GM21447 (cell line): ENCODE results near the gene GRIA4.

Experiments used
- ATAC-seq: cut with Tn5 transposase; IDR thresholded peaks from one replicate; pipeline ENCODE4 v1.9.1; 2021; ENCODE audit not compliant: unreplicated experiment

The GRIA4 gene

DNA sequence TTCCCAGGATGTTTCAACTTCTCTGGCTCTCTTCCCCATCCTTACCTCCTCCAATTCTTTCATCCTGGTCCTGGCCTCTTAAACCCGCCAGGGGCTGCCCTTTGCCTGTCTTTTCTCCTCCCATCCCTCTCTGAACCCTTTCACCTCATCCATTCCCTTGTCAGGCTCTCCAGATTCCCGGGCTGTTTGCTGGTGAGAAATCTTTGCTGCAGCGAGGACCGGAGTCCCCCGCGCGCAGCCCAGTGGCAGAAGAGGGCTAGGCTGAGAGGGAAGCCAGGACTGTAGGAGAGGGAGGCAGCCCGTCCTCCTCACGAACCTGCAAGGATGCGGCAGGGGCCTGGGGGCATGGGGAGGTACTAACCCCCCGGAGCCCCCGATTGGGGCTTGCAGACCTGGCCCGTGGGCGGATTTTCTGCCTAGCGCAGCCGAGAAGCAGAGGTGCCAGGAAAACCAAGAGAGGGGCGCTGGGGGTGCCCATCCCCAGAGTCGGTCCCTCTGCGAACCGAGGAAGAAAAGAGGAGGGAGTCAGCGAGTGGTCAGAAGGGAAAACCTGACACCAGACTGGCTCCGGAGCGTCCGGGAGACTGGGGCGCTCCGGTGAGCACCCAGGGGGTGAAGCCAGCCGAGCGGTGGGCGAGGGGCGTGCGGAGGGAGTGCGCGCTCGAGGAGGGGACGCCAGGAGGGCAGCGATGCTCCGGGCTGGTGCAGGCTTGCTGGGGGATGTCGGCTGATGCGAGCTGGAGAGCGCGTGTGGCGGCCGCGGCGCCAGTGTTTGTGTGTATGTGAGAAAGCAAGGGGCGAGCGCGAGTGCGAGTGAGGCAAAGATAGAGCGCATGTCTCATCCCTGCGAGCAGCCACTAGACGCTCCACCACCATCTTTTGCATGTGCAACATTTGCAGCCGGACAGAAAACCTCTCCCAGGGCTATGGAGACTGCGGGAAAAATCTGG is at the start of gene GRIA4:
Gene GRIA4 (plus strand): TSS at position 242 of the 950 bp plus-strand sequence. CDS start 925 bp downstream, outside the sequence.
- no peak for ATAC-seq

DNA sequence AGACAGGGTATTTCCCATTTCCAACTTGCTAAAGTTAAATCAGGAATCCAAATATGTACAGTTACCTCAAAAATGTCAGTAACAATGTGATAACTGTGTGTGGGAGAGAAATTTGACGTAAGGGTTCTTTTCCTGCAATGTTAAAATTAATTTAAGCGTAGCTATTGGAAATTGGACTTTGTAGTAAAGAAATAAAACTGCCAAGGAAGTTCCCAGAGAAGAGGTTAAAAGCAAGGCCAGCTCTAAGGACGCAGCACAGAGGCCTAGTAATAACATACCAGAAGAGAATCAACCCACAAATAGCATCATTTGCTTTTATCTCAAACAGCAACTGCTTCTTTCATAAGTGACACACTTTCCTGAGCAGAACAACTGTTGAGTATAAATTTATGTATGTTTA is 36.8 kb upstream of the GRIA4 start:
- no peak for ATAC-seq

GRCh38 chr11:105574974-105575373 is 34.9 kb upstream of the GRIA4 start:
- no peak for ATAC-seq

GRCh38 chr11:105577641-105578040 is 32.2 kb upstream of the GRIA4 start:
- ATAC-seq = no peak

DNA sequence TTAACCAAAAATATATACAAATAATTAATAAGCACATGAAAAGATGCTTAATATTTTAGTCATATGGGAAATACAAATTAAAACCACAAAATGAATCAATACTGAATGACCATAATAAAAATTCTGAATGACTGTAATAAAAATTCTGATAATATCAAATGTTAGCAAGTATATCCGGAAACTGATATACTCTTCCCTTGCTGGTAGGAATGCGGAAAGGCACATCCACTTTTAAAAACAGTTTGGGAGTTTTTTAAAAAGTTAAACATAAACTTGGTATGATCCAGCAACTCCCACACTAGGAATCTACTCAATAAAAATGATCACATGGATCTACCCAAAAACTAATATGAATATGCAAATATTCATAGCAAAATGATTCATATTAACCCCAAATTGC is 30.8 kb upstream of the GRIA4 start:
- no peak for ATAC-seq

- no peak for ATAC-seq
Measured at GRCh38 chr11:105582497-105582896, 27.4 kb upstream of the GRIA4 start.

DNA sequence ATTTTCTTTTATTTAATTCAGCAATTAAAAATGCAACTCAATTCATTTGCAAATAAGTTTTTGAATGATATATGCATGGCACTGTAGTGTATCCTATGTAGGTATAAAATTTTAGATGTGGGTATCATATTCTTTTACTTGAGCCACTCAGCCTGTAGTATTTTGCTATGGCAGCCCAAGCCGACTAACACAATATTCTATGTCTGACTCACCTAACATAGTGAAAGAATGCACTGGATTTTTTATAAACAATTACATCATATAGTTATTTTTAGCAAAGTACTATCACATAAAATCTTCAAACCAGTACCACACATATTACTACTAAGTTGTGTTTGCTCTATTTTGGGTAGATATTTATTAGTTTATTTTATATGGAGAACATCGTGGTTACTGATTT is 21.9 kb upstream of the GRIA4 start:
- ATAC-seq = no peak

DNA sequence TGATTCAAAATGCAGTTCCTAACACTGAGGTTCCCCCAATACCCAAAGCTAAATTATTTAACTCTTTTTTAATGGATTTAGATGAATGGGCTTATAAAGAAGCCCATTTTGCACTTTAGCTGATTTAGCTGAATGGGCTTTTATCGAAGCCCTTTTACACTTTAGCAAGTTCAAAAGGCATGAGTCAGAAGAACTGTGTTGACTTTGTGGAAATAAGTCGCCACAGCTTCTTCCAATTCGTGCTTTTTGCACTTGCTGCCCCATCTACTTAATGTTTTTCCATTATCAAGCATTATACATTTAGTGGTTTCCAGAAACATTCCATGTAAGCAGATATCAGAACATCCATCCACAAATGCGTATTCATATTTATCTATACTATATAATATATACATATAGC is 20.5 kb upstream of the GRIA4 start:
- ATAC-seq = no peak

- no peak for ATAC-seq
Measured at GRCh38 chr11:105592035-105592434, 17.8 kb upstream of the GRIA4 start.

- ATAC-seq = no peak
Measured at GRCh38 chr11:105598371-105598770, 11.5 kb upstream of the GRIA4 start.

GRCh38 chr11:105603156-105603555 is 6.7 kb upstream of the GRIA4 start:
- ATAC-seq = no peak

GRCh38 chr11:105609341-105609781 is 512 bp upstream of the GRIA4 start:
- peak; percentile 80 for ATAC-seq

GRCh38 chr11:105610871-105611571 is 1.1 kb downstream of the GRIA4 start:
- ATAC-seq = no peak

DNA sequence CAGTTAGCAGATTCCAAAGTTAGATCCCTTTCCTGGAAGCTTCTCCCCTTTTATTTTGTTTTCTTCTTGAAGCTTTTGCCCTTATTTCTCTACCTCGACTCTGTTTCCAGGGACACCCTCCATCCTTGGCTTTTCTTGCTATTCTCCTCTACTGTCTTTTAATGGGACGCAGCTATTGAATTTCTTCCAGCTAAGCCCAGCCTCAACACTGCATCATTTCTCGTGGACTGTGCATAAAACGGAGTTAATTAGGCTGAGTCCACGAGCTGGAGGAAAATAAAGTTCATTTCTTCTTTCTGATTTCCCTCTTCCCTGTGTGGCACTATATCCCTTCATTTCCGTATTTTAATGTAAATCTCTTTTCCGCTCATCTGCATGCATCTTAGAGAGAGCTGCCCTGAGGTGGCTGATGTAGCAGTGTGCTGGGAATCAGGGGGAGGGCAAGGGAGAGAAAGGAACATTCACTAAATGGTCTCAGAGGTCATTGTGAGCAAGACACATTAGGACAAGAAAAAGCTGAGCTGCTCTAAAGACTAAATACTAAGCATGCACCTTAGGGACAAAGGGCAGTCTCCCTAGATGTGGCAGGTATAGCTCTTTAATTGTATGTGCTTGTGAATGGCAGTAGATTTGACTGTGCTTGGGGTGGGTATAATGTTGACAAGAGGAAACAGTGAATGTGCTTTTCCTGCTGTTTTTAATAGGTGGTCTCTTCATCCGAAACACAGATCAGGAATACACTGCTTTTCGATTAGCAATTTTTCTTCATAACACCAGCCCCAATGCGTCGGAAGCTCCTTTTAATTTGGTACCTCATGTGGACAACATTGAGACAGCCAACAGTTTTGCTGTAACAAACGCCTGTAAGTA is 1.9 kb downstream of the GRIA4 start:
- no peak for ATAC-seq

DNA sequence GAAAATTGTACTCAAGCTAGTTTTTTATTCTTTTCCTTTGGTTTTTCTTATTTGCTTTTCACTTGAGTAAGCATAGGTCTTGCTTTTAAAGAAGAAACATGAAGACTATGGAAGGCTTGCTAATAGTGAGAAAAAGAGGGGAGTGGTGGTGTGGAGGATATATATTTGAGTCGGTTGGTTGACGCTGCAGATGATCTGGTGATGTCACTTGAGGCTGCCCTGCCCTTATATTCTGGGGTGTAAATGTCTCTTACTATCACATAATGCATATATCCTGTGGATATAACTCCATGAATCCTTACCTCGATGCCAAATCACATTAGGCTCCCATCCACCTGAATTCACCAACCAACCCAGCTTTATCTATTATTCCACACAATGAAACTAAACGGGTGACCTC is 2.9 kb downstream of the GRIA4 start:
- no peak for ATAC-seq

GRCh38 chr11:105613183-105613582 is 3.3 kb downstream of the GRIA4 start:
- no peak for ATAC-seq

DNA sequence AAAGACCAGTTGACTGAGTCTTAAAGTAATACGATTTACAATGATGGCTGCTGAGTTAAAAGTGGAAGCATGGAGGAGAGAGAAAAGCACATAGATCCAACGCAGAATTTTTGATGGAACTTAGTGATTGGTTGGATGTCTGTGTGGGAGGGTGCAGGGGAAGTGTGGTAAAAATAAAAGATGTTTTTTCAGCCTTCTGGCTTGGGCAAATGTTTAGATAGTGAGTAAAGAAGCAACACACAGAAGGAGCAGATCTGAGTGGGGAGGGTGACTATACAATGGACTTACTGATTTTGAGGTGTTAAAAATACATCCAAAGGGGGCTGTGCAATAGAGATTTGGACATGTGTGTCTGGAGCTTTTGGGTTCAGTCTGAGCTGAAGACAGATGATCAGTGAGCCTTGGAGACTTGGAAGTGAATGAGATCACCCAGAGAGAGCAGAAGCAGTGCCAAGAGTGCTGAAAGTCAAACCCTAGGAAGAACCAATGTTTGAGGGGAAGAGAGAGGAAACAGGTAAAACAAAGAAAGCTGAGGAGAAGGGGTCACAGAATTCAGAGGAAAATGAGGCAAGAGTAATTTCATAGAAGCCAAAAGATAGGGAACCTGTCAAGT is 8.6 kb downstream of the GRIA4 start:
- no peak for ATAC-seq

- no peak for ATAC-seq
Measured at GRCh38 chr11:105619556-105619955, 9.7 kb downstream of the GRIA4 start.

GRCh38 chr11:105622016-105622415 is 12.1 kb downstream of the GRIA4 start:
- ATAC-seq = no peak

- ATAC-seq = no peak
Measured at GRCh38 chr11:105632316-105632715, 22.4 kb downstream of the GRIA4 start.

DNA sequence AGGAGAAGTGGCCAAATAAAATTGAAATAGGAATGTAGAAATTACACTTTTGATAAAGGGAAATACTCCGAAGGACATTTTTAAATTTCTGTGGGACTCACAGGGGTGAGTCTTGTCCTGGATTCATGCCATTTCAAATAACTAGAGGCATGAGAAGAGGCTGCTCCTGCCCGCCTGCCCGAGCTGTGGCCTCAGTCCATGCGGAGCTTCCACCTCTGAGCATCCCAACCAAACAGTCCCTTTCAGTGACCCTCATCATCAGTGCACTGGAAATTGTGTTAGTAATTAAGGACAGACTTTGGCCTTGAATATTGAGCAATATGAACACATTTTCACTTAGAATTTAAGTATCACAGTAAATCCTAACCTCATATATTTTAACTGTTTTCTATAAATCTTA is 25.6 kb downstream of the GRIA4 start:
- ATAC-seq = no peak
